K562 (cell line): ENCODE results near the gene HLCS. TPM values are rescaled to one million over a fixed set of nuclear protein-coding genes. Genes with fewer than 3 reads are reported as not detected.

ENCODE experiments used
- ATAC-seq: fragments of 200-7000 bp; cut with Tn5 transposase; 3 replicates; pipeline ENCODE4 v1.9.1; 2020; ENCODE audit warnings: moderate library complexity
- BruUV-seq: library from RNA; stranded (reverse); fragments of 400-500 nt; replicated peaks from 2 replicates; lab custom pipeline; 2021; lab: Mats Ljungman, UMichigan
- CTCF ChIA-PET: fragments of 300-600 bp; formaldehyde crosslinking; extraction: SDS; loops from one replicate; lab custom pipeline; 2021; ENCODE audit warnings: low intra/inter-chr PET ratio; lab: Yijun Ruan, JAX
- POLR2A ChIA-PET: fragments of 300-600, 350-650 bp; sonication (Branson Sonifier 250); formaldehyde crosslinking; extraction: SDS; loops from one replicate; lab custom pipeline; 2021; ENCODE audit warnings: antibody characterized with exemption, inconsistent platforms; lab: Yijun Ruan, JAX
- DNase-seq, 4 experiments: peaks; one replicate each; pipeline versions ENCODE4 v3.0.0 to v3.0.0-alpha.2; 2011 to 2018; ENCODE audit warnings: low spot score in 3 of 4, mixed read lengths in 3 of 4; ENCODE audit errors: extremely low read depth in 1 of 4
- FAIRE-seq: peaks from 2 replicates; lab custom pipeline; 2011; peaks lifted over from hg19 to GRCh38; lab: Jason Lieb, UNC
- H2AFZ ChIP-seq: 2 replicates; pipeline ENCODE4 v1.6.0; 2011; ENCODE audit warnings: low read depth, low read length, control low read depth, inconsistent platforms
- H3K27ac ChIP-seq: fragments of 200-600 bp; 3 replicates; pipeline ENCODE4 v1.8.0; 2011; ENCODE audit warnings: low read depth, mild to moderate bottlenecking, control low read depth, inconsistent platforms, low read length, moderate library complexity, mixed read lengths; ENCODE audit errors: extremely low read depth
- H3K27me3 ChIP-seq, 2 experiments: fragments of 300-600 bp in 1 of 2; 2 replicates in 1 of 2; 3 replicates in 1 of 2; pipeline versions ENCODE4 v1.6.0 to v1.8.0; 2011; ENCODE audit warnings: inconsistent platforms in 2 of 2, low read length in 2 of 2, mild to moderate bottlenecking in 1 of 2, mixed read lengths in 1 of 2, moderate library complexity in 1 of 2; ENCODE audit not compliant: control insufficient read depth in 2 of 2, insufficient read depth in 2 of 2
- H3K36me3 ChIP-seq: fragments of 300-600 bp; 3 replicates; pipeline ENCODE4 v1.8.0; 2011; ENCODE audit warnings: mild to moderate bottlenecking, low read length, inconsistent platforms; ENCODE audit not compliant: control insufficient read depth, insufficient read depth
- H3K4me1 ChIP-seq, 2 experiments: fragments of 200-600 bp in 1 of 2; replicated peaks in 1 of 2; 2 replicates in 1 of 2; 3 replicates in 1 of 2; pipeline versions ENCODE4 v1.5.1 to v1.8.0; 2011; ENCODE audit warnings: inconsistent platforms in 2 of 2, low read length in 2 of 2, mild to moderate bottlenecking in 1 of 2, mixed read lengths in 1 of 2, moderate library complexity in 1 of 2; ENCODE audit not compliant: control insufficient read depth in 2 of 2, insufficient read depth in 2 of 2
- H3K4me2 ChIP-seq: 2 replicates; pipeline ENCODE4 v1.6.1; 2011; ENCODE audit warnings: low read length, control low read depth, inconsistent platforms, mixed read lengths; ENCODE audit not compliant: insufficient read depth
- H3K4me3 ChIP-seq: fragments of 200-600 bp; sonication (generic), shearing (Covaris generic); 2 replicates; pipeline ENCODE4 v1.5.1; 2016; ENCODE audit warnings: control low read depth, inconsistent platforms
- H3K79me2 ChIP-seq: fragments of 200-600 bp; 3 replicates; pipeline ENCODE4 v1.8.0; 2011; ENCODE audit warnings: low read length, inconsistent platforms; ENCODE audit not compliant: control insufficient read depth, insufficient read depth
- H3K9ac ChIP-seq, 2 experiments: 2 replicates each; pipeline versions ENCODE4 v1.6.0 to v1.6.1; 2011; ENCODE audit warnings: low read depth in 2 of 2, low read length in 2 of 2, control low read depth in 1 of 2, inconsistent platforms in 1 of 2, mild to moderate bottlenecking in 1 of 2, mixed read lengths in 1 of 2; ENCODE audit not compliant: insufficient read depth in 1 of 2
- H3K9me1 ChIP-seq: one replicate; pipeline ENCODE4 v1.6.0; 2011; ENCODE audit warnings: inconsistent platforms, mild to moderate bottlenecking, low read length, moderate library complexity; ENCODE audit not compliant: control insufficient read depth, insufficient read depth
- H3K9me3 ChIP-seq: replicated peaks from 2 replicates; pipeline ENCODE4 v1.5.1; 2011; ENCODE audit warnings: low read depth, low read length, inconsistent platforms; ENCODE audit not compliant: control insufficient read depth, insufficient read depth
- H4K20me1 ChIP-seq: replicated peaks from 2 replicates; pipeline ENCODE4 v1.6.1; 2011; ENCODE audit warnings: low read length, inconsistent platforms, mixed read lengths; ENCODE audit not compliant: control insufficient read depth, insufficient read depth
- ARID2 ChIP-seq: fragments of 450-650 bp; IDR thresholded peaks from 2 replicates; pipeline ENCODE4 v1.6.1; 2017; ENCODE audit warnings: antibody characterized with exemption, mild to moderate bottlenecking
- BRD4 ChIP-seq: fragments of 200-600 bp; sonication (generic); IDR thresholded peaks from 2 replicates; pipeline ENCODE4 v1.6.1; 2017; ENCODE audit warnings: inconsistent platforms
- EGR1 ChIP-seq: fragments of 450-650 bp; conservative IDR thresholded peaks from 2 replicates; pipeline ENCODE4 v1.6.1; 2017; ENCODE audit warnings: mild to moderate bottlenecking
- HNRNPUL1 ChIP-seq: fragments of 200-400 bp; formaldehyde crosslinking; IDR thresholded peaks from 2 replicates; pipeline ENCODE4 v1.6.1; 2017; ENCODE audit warnings: low read length
- ILF3 ChIP-seq: fragments of 450-650 bp; IDR thresholded peaks from 2 replicates; pipeline ENCODE4 v1.6.1; 2018; ENCODE audit warnings: antibody characterized with exemption, mild to moderate bottlenecking, moderate library complexity, borderline replicate concordance
- MECOM ChIP-seq: fragments of 250-450 bp; sonication (Bioruptor Pico); IDR thresholded peaks from 2 replicates; pipeline ENCODE4 v1.8.0; 2022; ENCODE audit warnings: inconsistent platforms
- MXI1 ChIP-seq: IDR thresholded peaks from 2 replicates; pipeline ENCODE4 v1.6.1; 2011; ENCODE audit warnings: low read depth, mild to moderate bottlenecking, improper control_type of control experiment, low read length
- RBM14 ChIP-seq: fragments of 200-400 bp; formaldehyde crosslinking; IDR thresholded peaks from 2 replicates; pipeline ENCODE4 v1.6.1; 2018; ENCODE audit warnings: low read depth, mild to moderate bottlenecking, low read length, moderate library complexity, borderline replicate concordance; ENCODE audit not compliant: insufficient read depth
- SPI1 ChIP-seq: IDR thresholded peaks from 2 replicates; pipeline ENCODE4 v1.6.1; 2011; ENCODE audit warnings: low read depth, low read length, control low read depth, borderline replicate concordance
- ZNF23 ChIP-seq: fragments of 250-450 bp; sonication (Bioruptor Pico); IDR thresholded peaks from 2 replicates; pipeline ENCODE4 v1.4.0; 2020; ENCODE audit warnings: mild to moderate bottlenecking
- ZNF274 ChIP-seq: IDR thresholded peaks from 2 replicates; pipeline ENCODE4 v1.6.1; 2011; ENCODE audit warnings: low read depth, mild to moderate bottlenecking, low read length, moderate library complexity, borderline replicate concordance
- ZNF561 ChIP-seq: fragments of 450-650 bp; formaldehyde crosslinking; conservative IDR thresholded peaks from 2 replicates; pipeline ENCODE4 v1.4.0; 2020; ENCODE audit warnings: mild to moderate bottlenecking, moderate library complexity
- WGBS: fragments of 100-300 bp; shearing (Covaris generic); methylation state at CpG from one replicate; pipeline ENCODE4 v1.1.6; 2016; ENCODE audit warnings: low coverage, mixed read lengths; ENCODE audit not compliant: insufficient coverage; ENCODE audit errors: missing lambda C conversion rate; 5-methylcytosine and 5-hydroxymethylcytosine counted together
- in situ Hi-C: fragments of 300-500 bp; cut with MboI; formaldehyde crosslinking; loops from 4 replicates; pipeline ENCODE4 v1.15.0; 2018; ENCODE audit warnings: inconsistent platforms, mixed read lengths
- intact Hi-C: fragments of 100-400 bp; cut with micrococcal nuclease; formaldehyde crosslinking; loops from 2 replicates; pipeline ENCODE4 v1.14.2; 2022
- polyA plus RNA-seq, 8 experiments: library from polyadenylated mRNA; depleted of rRNA in 4 of 8; stranded (reverse) in 5 of 8; unstranded in 3 of 8; fragments of >200 nt; fragmentation: Nextera tagmentation in 2 of 8; fragmentation: Illumina TruSeq in 1 of 8; extraction: Ambion mirVana in 2 of 8; extraction: Trizol in 1 of 8; gene quantifications; 2 replicates each; pipeline versions ENCODE4 v1.2.1 to v1.2.3, GENCODE V29; 2011 to 2014; ENCODE audit warnings: inconsistent platforms in 1 of 8, missing spikeins in 1 of 8
- total RNA-seq, 7 experiments: library from RNA; depleted of rRNA in 6 of 7; stranded (reverse); fragments of >200 nt in 6 of 7; fragmentation: Illumina TruSeq in 2 of 7; extraction: Trizol in 2 of 7; gene quantifications; 2 replicates each; pipeline versions ENCODE4 v1.2.1 to v1.2.3, GENCODE V29; 2011 to 2021; ENCODE audit warnings: low replicate concordance in 1 of 7
- TF ChIP-seq, protein P1 (sequence below): sonication (generic); IDR thresholded peaks from 2 replicates; pipeline ENCODE4 v1.6.1; 2016
- TF ChIP-seq, protein P2 (sequence below): sonication (generic); formaldehyde crosslinking; IDR thresholded peaks from 2 replicates; pipeline ENCODE4 v1.8.0; 2022; ENCODE audit warnings: mild to moderate bottlenecking, missing genetic modification reagents, borderline replicate concordance
- TF ChIP-seq, protein P3 (sequence below): IDR thresholded peaks from 3 replicates; pipeline ENCODE4 v1.6.1; 2011; ENCODE audit warnings: borderline replicate concordance, mild to moderate bottlenecking; ENCODE audit not compliant: insufficient read length, insufficient read depth

The HLCS gene
- total and polyA plus RNA-seq, 9 of the 15 experiments (the other 6 are each of a cell fraction or from before 2014, with no cell fraction given): 3.0 to 21.5 (median 17.1) TPM

DNA sequence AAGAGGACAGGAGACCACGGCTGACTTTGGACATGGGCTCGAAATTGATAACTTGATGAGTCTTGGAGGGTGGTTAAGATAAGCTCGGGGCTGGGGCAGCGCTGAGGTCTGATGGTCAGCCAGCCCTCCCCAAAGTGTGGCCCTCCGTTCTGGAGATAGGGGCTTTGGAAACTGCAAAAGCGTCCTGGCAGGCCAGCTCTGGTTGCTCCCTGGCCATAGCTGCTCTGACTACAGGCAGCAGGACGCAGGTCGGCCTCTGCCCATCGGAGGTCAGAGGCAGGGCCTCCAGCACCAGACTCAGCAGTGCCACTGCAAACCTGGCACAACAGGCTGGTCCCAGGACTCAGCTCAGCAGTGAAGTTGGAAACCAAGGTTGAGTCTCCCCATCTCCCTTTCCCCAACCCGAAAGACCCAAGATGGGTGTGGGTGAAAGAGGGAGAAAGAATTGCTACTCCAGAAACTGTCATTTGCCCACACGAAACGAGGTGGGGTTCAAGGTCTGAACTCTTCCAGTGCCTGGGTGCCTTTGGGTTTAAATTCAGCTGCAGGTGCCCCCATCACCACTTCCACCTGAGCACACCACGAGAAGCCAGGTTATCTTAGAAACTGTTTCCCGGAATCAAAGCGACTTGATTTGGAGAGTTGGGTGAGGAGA is 262.7 kb downstream of the HLCS start:
- FAIRE-seq (no peak), ATAC-seq (no peak)

More for the DNA sequence above, 262.7 kb downstream of the HLCS start:
- Histone ChIP-seq H3K36me3 (no peaks in the 10 kb centered on the region), H3K9me3 (no peaks in the 10 kb centered on the region), H3K4me1 (peaks cover 0 to 38% of the 10 kb centered on the region in 2 experiments; a peak in 2 of 5 replicates), H3K79me2 (no peaks in the 10 kb centered on the region), H4K20me1 (peaks cover 10% of the 10 kb centered on the region), H3K27ac (no peak overlapping the region), H3K27me3 (peaks cover 89 to 97% of the 10 kb centered on the region in 2 experiments), H2AFZ (no peak overlapping the region), H3K9ac (no peak overlapping the region), H3K9me1 (no peaks in the 10 kb centered on the region), H3K4me2 (no peak overlapping the region), H3K4me3 (no peak overlapping the region)
- CTCF ChIA-PET: no interaction called here
- DNase-seq: no peak
- intact Hi-C loops (no loop called here), in situ Hi-C loops (no loop called here)
- TF ChIP-seq, protein P1, sequence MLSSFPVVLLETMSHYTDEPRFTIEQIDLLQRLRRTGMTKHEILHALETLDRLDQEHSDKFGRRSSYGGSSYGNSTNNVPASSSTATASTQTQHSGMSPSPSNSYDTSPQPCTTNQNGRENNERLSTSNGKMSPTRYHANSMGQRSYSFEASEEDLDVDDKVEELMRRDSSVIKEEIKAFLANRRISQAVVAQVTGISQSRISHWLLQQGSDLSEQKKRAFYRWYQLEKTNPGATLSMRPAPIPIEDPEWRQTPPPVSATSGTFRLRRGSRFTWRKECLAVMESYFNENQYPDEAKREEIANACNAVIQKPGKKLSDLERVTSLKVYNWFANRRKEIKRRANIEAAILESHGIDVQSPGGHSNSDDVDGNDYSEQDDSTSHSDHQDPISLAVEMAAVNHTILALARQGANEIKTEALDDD: no peak
- TF ChIP-seq ZNF561 (CRISPR knock-in tag) (no peak), BRD4 (no peak), ILF3 (no peak), ZNF274 (no peak), ARID2 (no peak), EGR1 (no peak), SPI1 (no peak), MECOM (CRISPR knock-in tag) (no peak), ZNF23 (no peak), HNRNPUL1 (no peak), RBM14 (no peak), MXI1 (no peak)
- TF ChIP-seq, protein P2, sequence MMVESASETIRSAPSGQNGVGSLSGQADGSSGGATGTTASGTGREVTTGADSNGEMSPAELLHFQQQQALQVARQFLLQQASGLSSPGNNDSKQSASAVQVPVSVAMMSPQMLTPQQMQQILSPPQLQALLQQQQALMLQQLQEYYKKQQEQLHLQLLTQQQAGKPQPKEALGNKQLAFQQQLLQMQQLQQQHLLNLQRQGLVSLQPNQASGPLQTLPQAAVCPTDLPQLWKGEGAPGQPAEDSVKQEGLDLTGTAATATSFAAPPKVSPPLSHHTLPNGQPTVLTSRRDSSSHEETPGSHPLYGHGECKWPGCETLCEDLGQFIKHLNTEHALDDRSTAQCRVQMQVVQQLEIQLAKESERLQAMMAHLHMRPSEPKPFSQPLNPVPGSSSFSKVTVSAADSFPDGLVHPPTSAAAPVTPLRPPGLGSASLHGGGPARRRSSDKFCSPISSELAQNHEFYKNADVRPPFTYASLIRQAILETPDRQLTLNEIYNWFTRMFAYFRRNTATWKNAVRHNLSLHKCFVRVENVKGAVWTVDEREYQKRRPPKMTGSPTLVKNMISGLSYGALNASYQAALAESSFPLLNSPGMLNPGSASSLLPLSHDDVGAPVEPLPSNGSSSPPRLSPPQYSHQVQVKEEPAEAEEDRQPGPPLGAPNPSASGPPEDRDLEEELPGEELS (CRISPR knock-in tag): no peak
- TF ChIP-seq, protein P3, sequence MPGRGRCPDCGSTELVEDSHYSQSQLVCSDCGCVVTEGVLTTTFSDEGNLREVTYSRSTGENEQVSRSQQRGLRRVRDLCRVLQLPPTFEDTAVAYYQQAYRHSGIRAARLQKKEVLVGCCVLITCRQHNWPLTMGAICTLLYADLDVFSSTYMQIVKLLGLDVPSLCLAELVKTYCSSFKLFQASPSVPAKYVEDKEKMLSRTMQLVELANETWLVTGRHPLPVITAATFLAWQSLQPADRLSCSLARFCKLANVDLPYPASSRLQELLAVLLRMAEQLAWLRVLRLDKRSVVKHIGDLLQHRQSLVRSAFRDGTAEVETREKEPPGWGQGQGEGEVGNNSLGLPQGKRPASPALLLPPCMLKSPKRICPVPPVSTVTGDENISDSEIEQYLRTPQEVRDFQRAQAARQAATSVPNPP: no peak
- POLR2A ChIA-PET: interaction anchor here (1.1 kb wide), 1 partner anchor 17 kb away, joined by 3 read pairs; no protein-coding TSS in a partner anchor
- BruUV-seq: no TSS peak
- 1% methylated on average over 15 of the region's 15 CpGs for WGBS
